GM12873 (cell line): Measurements from ENCODE around the gene PPARGC1A.

Source experiments
- TF ChIP-seq, protein P1 (sequence below): IDR thresholded peaks from 2 replicates; pipeline ENCODE4 v1.5.1; 2012; ENCODE audit warnings: low read depth, mild to moderate bottlenecking, moderate library complexity, low read length, control low read depth; ENCODE audit not compliant: insufficient read depth; ENCODE audit errors: missing control alignments

PPARGC1A gene

DNA sequence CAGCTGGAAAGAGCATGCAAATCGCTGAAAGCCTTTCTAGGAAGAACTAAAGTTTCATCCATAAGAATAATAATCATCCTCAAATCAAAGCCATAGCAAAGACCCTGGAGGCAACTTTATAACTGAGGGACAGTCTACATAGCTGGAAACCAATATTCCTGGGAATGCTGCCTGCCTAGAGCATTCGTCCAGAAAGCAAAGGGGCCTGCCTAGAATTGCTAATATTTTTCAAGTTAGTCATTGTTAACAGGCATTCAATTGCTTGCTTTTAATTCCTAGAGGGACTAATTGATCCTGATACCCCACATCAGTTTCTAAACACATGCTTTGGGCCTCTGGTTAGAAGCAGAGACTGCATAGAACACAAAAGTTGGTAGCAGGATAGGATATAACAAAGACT, 4.2 kb upstream of the PPARGC1A start:
- TF ChIP-seq, protein P1, sequence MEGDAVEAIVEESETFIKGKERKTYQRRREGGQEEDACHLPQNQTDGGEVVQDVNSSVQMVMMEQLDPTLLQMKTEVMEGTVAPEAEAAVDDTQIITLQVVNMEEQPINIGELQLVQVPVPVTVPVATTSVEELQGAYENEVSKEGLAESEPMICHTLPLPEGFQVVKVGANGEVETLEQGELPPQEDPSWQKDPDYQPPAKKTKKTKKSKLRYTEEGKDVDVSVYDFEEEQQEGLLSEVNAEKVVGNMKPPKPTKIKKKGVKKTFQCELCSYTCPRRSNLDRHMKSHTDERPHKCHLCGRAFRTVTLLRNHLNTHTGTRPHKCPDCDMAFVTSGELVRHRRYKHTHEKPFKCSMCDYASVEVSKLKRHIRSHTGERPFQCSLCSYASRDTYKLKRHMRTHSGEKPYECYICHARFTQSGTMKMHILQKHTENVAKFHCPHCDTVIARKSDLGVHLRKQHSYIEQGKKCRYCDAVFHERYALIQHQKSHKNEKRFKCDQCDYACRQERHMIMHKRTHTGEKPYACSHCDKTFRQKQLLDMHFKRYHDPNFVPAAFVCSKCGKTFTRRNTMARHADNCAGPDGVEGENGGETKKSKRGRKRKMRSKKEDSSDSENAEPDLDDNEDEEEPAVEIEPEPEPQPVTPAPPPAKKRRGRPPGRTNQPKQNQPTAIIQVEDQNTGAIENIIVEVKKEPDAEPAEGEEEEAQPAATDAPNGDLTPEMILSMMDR: no peak

DNA sequence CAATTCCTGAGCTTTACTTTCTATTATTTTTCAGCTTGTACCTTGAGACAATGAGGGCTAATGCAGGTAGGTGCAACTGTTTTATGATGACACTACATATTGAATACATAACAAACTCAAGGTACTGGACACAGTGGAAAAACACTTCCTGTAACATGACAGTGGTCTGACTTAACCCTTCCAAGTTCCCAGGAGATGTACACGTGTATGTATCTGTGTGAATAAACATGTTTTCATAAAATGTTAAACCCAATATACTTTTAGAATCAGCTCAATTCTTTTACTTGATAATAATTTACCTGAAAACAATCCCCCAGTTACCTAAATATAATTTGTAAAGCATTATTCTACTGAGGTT, 1.2 kb upstream of the PPARGC1A start:
- TF ChIP-seq, protein P1: no peak

DNA sequence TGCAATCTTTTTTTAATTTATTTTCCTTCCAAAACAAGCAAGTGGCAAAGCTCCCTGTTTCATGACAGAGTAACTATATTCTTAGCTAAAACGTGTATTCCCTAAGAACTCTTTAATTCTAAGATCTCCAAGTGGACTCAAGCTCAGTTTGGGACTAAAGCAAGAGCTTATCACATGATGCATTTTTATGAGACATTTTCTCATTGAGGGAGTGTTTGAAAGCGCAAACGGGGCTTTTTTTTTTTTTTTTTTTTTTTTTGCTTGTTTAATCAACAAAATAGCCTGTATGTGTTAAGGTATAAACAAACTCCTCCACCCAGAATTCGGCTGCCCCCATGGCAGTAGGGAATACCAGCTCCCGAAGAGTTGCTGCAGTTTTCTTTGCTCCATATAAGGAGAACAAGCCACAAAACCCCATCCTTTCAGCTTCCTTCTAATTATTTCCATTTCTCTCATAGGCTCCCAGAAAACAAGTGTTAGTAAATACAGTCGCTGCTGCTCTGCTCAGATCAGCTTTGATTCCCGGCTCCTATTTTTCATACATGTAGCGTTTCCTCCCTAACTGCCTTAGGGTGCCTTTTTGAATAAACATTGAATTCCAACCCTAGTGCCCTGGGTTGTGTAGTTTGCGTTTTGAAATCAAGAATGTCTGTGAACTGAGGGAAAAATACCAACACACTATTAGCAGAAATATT, 669 bp upstream of the PPARGC1A start:
- TF ChIP-seq, protein P1: no peak

DNA sequence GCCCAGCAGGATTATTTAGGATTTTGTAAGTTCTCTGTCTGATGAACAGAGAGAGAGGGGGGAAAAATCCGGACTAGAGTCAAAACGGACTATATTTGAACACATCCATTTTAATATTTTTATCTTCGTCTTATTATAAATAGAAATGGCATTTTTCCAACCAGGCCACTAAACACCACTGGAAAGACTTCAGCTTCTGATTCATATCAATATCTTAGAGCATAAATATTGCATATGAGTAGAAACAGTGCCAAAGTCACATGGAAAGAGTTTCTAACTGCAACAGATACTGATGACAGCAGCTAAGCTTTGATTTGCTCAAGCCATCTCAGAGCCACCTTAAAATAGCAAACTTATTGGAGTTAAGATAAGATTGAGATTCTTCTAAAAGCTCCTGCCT, 456 bp downstream of the PPARGC1A start:
- TF ChIP-seq, protein P1: no peak

DNA sequence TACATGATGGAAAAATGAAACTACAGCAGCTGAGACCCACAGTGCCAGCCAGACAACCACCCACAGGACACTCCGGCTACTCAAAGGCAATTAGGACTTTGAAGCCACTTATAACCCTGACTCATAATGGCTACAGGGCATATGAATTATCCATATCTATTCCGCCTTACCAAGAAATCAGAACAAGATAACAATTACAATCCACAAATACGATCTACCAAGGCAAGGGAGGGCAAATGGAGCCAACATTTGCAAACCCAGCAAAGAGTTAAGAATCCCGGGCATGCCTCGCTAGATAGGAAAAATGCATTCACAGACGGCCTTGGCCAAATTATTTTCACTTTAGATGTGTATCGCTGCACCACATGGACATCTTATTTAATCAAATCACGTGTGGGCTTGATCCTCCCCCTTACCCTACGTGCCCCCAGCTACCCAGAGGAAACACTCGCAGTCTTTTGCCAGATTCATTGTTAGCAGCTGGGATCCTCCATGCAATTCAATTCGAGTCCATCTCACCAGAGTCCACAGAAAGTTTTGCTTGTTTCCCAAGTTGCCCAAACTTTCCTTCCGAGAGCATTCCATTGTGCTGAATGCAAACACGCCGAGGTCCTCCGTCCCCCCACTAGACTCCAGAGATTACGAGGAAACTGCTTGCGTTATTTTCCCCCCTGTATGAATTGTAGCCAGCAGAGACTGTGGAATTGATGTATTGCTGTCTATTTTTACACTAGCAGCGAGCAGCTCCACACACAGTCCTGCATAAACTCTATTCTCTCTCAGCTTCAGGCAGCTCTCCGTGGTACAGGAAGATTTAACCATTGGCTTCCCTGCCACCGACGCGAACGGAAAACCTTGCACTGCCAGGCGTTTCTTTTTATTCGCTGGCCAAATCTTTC, 1.2 kb downstream of the PPARGC1A start:
- TF ChIP-seq, protein P1: no peak

DNA sequence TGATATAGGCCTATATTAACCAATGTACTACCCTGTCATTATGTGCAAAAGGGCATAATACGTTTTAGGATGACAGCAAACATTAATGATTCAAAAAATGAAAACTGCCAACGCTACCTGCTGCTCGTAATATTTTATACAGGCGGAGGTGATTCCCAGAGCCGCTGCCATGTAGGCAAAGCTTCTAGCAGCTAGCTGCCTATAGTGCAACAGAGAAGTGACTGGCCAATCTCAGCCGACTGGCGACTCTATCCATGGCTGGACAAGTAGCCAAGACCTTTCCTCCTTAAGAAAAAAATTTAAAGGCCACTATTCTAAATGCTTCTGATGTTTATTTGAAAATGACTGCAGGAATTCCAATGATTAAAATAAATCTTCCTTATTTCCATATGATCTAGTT, 1.9 kb downstream of the PPARGC1A start:
- TF ChIP-seq, protein P1: no peak

DNA sequence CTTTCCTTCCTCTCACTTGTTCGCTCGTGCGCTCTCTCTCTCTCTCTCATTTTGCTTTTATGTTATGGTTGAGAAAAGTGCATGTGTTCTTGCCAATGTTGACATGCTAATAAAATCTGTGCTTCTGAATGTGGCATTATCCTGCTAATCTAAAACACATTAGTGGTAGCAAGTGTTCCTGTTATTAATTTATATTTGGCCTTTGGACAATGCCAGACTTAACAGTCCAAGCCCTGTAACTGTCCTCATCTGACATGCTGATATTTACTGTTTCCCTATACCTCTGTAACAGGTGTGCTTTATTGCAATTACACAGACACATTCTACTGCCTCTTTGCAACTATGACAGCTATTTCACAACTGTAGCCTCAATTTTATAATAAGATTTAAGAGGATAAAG, 2.7 kb downstream of the PPARGC1A start:
- TF ChIP-seq, protein P1: no peak
